WTC11 (cell line): Measurements from ENCODE around the gene UHMK1. TPM values are rescaled to one million over a fixed set of nuclear protein-coding genes. Genes with fewer than 3 reads are reported as not detected.
"Not testable (repeated sequence)": the region's sequence is repeated elsewhere in the genome, so short reads cannot be mapped to it uniquely, and the experiment has no call there.

Experiments
- ATAC-seq: fragments of 200-7000 bp; cut with Tn5 transposase; 2 replicates; pipeline ENCODE4 v1.10.0; 2021; ENCODE audit warnings: mild to moderate bottlenecking, moderate library complexity
- CTCF ChIA-PET: fragments of 300-600 bp; sonication (Branson Sonifier 250); formaldehyde crosslinking; loops from one replicate; lab custom pipeline; 2021; ENCODE audit warnings: antibody characterized with exemption; lab: Charles Lee
- POLR2A ChIA-PET: fragments of 350-600 bp; sonication (Branson Sonifier 250); formaldehyde crosslinking; loops from one replicate; lab custom pipeline; 2021; ENCODE audit warnings: antibody characterized with exemption; lab: Charles Lee
- DNase-seq: peaks from one replicate; pipeline ENCODE4 v3.0.0; 2021; ENCODE audit warnings: low spot score
- H3K27ac Mint-ChIP-seq: 2 replicates; pipeline ENCODE4 v1.8.0; 2021; ENCODE audit warnings: mixed read lengths
- H3K27me3 Mint-ChIP-seq: 2 replicates; pipeline ENCODE4 v1.8.0; 2021; ENCODE audit warnings: low read depth, mild to moderate bottlenecking, moderate library complexity, mixed read lengths
- H3K36me3 Mint-ChIP-seq: 2 replicates; pipeline ENCODE4 v1.8.0; 2021; ENCODE audit warnings: mixed read lengths
- H3K4me1 Mint-ChIP-seq: 2 replicates; pipeline ENCODE4 v1.8.0; 2022; ENCODE audit warnings: mixed read lengths
- H3K4me3 Mint-ChIP-seq: 2 replicates; pipeline ENCODE4 v1.8.0; 2021; ENCODE audit warnings: mild to moderate bottlenecking, moderate library complexity, mixed read lengths
- H3K9me3 Mint-ChIP-seq: 2 replicates; pipeline ENCODE4 v1.8.0; 2021; ENCODE audit warnings: mixed read lengths
- FOXP4 ChIP-seq: sonication (generic); formaldehyde crosslinking; IDR thresholded peaks from 2 replicates; pipeline ENCODE4 v1.8.0; 2022; ENCODE audit warnings: mild to moderate bottlenecking, missing genetic modification reagents
- GABPB1 ChIP-seq: sonication (generic); formaldehyde crosslinking; IDR thresholded peaks from 2 replicates; pipeline ENCODE4 v1.8.1; 2023; ENCODE audit warnings: mild to moderate bottlenecking, missing genetic modification reagents
- IRF2 ChIP-seq: sonication (generic); formaldehyde crosslinking; IDR thresholded peaks from 2 replicates; pipeline ENCODE4 v1.8.0; 2022; ENCODE audit warnings: low read depth, missing genetic modification reagents, borderline replicate concordance
- NR3C1 ChIP-seq: sonication (generic); formaldehyde crosslinking; conservative IDR thresholded peaks from 2 replicates; pipeline ENCODE4 v1.8.1; 2023; ENCODE audit warnings: low read depth, mild to moderate bottlenecking, missing genetic modification reagents
- OVOL2 ChIP-seq: fragments of 250-450 bp; sonication (Bioruptor Pico); IDR thresholded peaks from 2 replicates; pipeline ENCODE4 v1.9.0; 2021; ENCODE audit warnings: mild to moderate bottlenecking, borderline replicate concordance
- STAT6 ChIP-seq: sonication (generic); formaldehyde crosslinking; conservative IDR thresholded peaks from 2 replicates; pipeline ENCODE4 v1.8.1; 2023; ENCODE audit warnings: mild to moderate bottlenecking, low read depth, missing genetic modification reagents, moderate library complexity
- ZBTB43 ChIP-seq: sonication (generic); formaldehyde crosslinking; IDR thresholded peaks from 2 replicates; pipeline ENCODE4 v1.8.1; 2023; ENCODE audit warnings: mild to moderate bottlenecking, missing genetic modification reagents
- ZNF317 ChIP-seq: sonication (generic); formaldehyde crosslinking; IDR thresholded peaks from 2 replicates; pipeline ENCODE4 v1.8.1; 2023; ENCODE audit warnings: low read depth, mild to moderate bottlenecking, moderate library complexity, missing genetic modification reagents, borderline replicate concordance
- total RNA-seq: library from RNA; stranded (reverse); gene quantifications from 3 replicates; pipeline ENCODE4 v1.2.3, GENCODE V29; 2021
- TF ChIP-seq, protein P1 (sequence below): sonication (generic); formaldehyde crosslinking; IDR thresholded peaks from 2 replicates; pipeline ENCODE4 v1.8.1; 2022; ENCODE audit warnings: mild to moderate bottlenecking, missing genetic modification reagents, moderate library complexity, borderline replicate concordance
- TF ChIP-seq, protein P2 (sequence below): fragments of 250-450 bp; sonication (Bioruptor Pico); IDR thresholded peaks from 2 replicates; pipeline ENCODE4 v1.9.0; 2021; ENCODE audit warnings: mild to moderate bottlenecking
- TF ChIP-seq, protein P3 (sequence below): sonication (generic); formaldehyde crosslinking; IDR thresholded peaks from 2 replicates; pipeline ENCODE4 v1.8.1; 2022; ENCODE audit warnings: low read depth, mild to moderate bottlenecking, moderate library complexity, missing genetic modification reagents, borderline replicate concordance
- TF ChIP-seq, protein P4 (sequence below): sonication (generic); formaldehyde crosslinking; IDR thresholded peaks from 2 replicates; pipeline ENCODE4 v1.8.0; 2023; ENCODE audit warnings: missing genetic modification reagents, mild to moderate bottlenecking, borderline replicate concordance

Gene UHMK1
- total RNA-seq, 1 experiment from 2014 or later, result 20.0 TPM

- POLR2A ChIA-PET, H3K9me3 Mint-ChIP-seq, H3K27ac Mint-ChIP-seq, H3K4me3 Mint-ChIP-seq, DNase-seq, ATAC-seq, H3K27me3 Mint-ChIP-seq, CTCF ChIA-PET, H3K36me3 Mint-ChIP-seq: not testable (repeated sequence)
- peaks cover 24% of the 10 kb centered on the region for H3K4me1 Mint-ChIP-seq
Observed at GRCh38 chr1:162495531-162496233, 1.9 kb upstream of the UHMK1 start.

GRCh38 chr1:162497104-162497722 lies 405 bp upstream of the UHMK1 start:
- Mint-ChIP-seq H3K4me1 (peaks cover 24% of the 10 kb centered on the region), H3K4me3 (peak overlapping the region; percentile 90), H3K9me3 (peaks cover 3% of the 10 kb centered on the region; the same call in 1 of the 2 replicates), H3K36me3 (peaks cover 17% of the 10 kb centered on the region), H3K27ac (peak overlapping the region; percentile 79), H3K27me3 (no peaks in the 10 kb centered on the region)
- peak; percentile 56 for ATAC-seq
- TF ChIP-seq ZNF317 (no peak), IRF2 (CRISPR knock-in tag) (no peak), STAT6 (CRISPR knock-in tag) (no peak), OVOL2 (CRISPR knock-in tag) (no peak), ZBTB43 (no peak), GABPB1 (CRISPR knock-in tag) (no peak), FOXP4 (no peak), NR3C1 (CRISPR knock-in tag) (no peak)
- TF ChIP-seq, protein P1, sequence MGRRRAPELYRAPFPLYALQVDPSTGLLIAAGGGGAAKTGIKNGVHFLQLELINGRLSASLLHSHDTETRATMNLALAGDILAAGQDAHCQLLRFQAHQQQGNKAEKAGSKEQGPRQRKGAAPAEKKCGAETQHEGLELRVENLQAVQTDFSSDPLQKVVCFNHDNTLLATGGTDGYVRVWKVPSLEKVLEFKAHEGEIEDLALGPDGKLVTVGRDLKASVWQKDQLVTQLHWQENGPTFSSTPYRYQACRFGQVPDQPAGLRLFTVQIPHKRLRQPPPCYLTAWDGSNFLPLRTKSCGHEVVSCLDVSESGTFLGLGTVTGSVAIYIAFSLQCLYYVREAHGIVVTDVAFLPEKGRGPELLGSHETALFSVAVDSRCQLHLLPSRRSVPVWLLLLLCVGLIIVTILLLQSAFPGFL (CRISPR knock-in tag), result no peak
- TF ChIP-seq, protein P2, sequence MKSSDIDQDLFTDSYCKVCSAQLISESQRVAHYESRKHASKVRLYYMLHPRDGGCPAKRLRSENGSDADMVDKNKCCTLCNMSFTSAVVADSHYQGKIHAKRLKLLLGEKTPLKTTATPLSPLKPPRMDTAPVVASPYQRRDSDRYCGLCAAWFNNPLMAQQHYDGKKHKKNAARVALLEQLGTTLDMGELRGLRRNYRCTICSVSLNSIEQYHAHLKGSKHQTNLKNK (CRISPR knock-in tag), result no peak
- TF ChIP-seq, protein P3, sequence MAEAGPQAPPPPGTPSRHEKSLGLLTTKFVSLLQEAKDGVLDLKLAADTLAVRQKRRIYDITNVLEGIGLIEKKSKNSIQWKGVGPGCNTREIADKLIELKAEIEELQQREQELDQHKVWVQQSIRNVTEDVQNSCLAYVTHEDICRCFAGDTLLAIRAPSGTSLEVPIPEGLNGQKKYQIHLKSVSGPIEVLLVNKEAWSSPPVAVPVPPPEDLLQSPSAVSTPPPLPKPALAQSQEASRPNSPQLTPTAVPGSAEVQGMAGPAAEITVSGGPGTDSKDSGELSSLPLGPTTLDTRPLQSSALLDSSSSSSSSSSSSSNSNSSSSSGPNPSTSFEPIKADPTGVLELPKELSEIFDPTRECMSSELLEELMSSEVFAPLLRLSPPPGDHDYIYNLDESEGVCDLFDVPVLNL, result no peak
- TF ChIP-seq, protein P4, sequence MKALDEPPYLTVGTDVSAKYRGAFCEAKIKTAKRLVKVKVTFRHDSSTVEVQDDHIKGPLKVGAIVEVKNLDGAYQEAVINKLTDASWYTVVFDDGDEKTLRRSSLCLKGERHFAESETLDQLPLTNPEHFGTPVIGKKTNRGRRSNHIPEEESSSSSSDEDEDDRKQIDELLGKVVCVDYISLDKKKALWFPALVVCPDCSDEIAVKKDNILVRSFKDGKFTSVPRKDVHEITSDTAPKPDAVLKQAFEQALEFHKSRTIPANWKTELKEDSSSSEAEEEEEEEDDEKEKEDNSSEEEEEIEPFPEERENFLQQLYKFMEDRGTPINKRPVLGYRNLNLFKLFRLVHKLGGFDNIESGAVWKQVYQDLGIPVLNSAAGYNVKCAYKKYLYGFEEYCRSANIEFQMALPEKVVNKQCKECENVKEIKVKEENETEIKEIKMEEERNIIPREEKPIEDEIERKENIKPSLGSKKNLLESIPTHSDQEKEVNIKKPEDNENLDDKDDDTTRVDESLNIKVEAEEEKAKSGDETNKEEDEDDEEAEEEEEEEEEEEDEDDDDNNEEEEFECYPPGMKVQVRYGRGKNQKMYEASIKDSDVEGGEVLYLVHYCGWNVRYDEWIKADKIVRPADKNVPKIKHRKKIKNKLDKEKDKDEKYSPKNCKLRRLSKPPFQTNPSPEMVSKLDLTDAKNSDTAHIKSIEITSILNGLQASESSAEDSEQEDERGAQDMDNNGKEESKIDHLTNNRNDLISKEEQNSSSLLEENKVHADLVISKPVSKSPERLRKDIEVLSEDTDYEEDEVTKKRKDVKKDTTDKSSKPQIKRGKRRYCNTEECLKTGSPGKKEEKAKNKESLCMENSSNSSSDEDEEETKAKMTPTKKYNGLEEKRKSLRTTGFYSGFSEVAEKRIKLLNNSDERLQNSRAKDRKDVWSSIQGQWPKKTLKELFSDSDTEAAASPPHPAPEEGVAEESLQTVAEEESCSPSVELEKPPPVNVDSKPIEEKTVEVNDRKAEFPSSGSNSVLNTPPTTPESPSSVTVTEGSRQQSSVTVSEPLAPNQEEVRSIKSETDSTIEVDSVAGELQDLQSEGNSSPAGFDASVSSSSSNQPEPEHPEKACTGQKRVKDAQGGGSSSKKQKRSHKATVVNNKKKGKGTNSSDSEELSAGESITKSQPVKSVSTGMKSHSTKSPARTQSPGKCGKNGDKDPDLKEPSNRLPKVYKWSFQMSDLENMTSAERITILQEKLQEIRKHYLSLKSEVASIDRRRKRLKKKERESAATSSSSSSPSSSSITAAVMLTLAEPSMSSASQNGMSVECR (CRISPR knock-in tag), result no peak
- DNase-seq, result peak; percentile 26
- CTCF ChIA-PET, result no interaction called here
- POLR2A ChIA-PET, result no interaction called here
